Measurements from ENCODE around the gene RTP2. TPM values are rescaled to one million over a fixed set of nuclear protein-coding genes. Genes with fewer than 3 reads are reported as not detected.

Gene RTP2
- total RNA-seq, 1 donor from 2014 or later = not detected

DNA sequence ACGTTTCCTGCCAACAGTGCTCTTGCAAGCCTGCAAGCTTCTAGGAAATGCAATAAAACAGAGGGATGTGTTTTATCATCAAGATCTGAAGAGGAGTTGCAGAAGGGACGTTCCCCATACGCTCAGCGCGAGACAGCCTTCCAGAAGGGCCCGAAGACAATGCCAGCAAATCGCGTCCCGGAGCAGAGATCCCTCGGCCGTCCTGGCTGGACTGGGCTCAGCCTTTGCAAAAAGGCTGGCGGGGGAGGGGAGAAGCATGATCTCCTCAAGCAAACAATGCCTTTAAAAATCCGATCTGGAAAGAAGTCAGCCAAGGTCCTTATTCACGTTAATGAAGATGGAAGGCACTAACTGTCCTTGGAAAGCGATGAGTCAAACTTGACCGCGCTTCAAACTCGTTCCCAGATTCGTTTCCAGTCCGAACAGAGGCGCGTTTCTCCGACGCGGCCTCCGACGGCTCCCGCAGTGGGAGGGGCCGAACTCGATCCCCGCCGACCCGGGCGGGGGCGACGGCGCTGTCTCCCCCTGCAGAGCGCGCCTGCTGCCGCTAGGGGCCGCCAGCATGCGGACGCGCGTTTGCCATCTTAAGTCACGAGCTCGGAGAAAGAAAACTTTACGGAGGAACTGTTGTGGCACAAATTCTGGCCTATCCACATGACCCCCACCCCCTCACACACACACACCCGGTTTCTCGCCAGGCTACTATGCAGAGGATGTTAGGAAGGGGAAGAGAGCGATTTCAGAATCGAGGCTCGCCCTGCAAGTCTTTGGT, 37.4 kb upstream of the RTP2 start:
- peaks cover 6 to 27% of the 10 kb centered on the region in 2 donors for H3K4me1 ChIP-seq
- TF ChIP-seq, protein P1, sequence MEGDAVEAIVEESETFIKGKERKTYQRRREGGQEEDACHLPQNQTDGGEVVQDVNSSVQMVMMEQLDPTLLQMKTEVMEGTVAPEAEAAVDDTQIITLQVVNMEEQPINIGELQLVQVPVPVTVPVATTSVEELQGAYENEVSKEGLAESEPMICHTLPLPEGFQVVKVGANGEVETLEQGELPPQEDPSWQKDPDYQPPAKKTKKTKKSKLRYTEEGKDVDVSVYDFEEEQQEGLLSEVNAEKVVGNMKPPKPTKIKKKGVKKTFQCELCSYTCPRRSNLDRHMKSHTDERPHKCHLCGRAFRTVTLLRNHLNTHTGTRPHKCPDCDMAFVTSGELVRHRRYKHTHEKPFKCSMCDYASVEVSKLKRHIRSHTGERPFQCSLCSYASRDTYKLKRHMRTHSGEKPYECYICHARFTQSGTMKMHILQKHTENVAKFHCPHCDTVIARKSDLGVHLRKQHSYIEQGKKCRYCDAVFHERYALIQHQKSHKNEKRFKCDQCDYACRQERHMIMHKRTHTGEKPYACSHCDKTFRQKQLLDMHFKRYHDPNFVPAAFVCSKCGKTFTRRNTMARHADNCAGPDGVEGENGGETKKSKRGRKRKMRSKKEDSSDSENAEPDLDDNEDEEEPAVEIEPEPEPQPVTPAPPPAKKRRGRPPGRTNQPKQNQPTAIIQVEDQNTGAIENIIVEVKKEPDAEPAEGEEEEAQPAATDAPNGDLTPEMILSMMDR (IDR thresholded peaks at IDR 0.05) = peak; percentile 97 to 98 (median 97)
- intact Hi-C loops (cut with DNase I) = loop anchor here (1.0 to 10.0 kb wide), 11 partner anchors 588 to 1409 kb away; no protein-coding TSS in a partner anchor
- no peaks in the 10 kb centered on the region for H3K27me3 ChIP-seq
- H3K36me3 ChIP-seq = no peaks in the 10 kb centered on the region
- H3K4me3 ChIP-seq = peak overlapping the region; percentile 73 to 75
- H3K9me3 ChIP-seq = no peaks in the 10 kb centered on the region
- DNase-seq (ENCODE audit: low spot score in 2 of 2) = peak; percentile 55 to 92
- H3K27ac ChIP-seq = peak overlapping the region; percentile 98 to 99

DNA sequence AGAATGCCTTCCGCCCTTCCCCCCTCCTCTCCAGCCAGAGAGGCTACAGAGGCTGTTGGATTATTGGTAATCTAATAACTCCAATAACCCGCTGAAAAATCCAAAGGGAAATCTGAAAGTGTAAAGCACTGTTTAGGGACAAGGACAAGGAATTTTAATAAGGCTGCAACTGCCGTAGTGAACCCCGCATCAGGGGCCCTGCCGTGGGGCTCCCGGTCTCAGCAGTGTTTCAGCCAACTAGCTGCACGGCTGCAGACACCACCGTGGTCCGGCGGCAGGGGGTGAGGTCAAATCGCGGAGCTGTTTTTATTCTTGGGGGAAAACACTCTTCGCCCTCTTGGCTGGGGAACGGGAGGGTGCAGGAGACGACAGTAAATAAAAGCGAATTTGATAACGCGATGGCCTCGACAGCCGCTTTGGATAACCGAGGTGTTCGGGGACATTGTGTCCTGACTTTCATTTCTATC, 36.8 kb upstream of the RTP2 start:
- intact Hi-C loops (cut with DNase I) = loop anchor here (1.0 kb wide), 1 partner anchor 1409 kb away; no protein-coding TSS in a partner anchor
- peaks cover 6 to 27% of the 10 kb centered on the region in 2 donors for H3K4me1 ChIP-seq
- H3K36me3 ChIP-seq = peaks cover 2 to 6% of the 10 kb centered on the region in 2 donors
- DNase-seq (ENCODE audit: low spot score in 2 of 2) = peak in 1 of 2 donors; percentile 83
- peak overlapping the region; percentile 98 to 99 for H3K27ac ChIP-seq
- no peaks in the 10 kb centered on the region for H3K9me3 ChIP-seq
- TF ChIP-seq, protein P1 (IDR thresholded peaks at IDR 0.05) = no peak
- peak overlapping the region; percentile 73 to 75 for H3K4me3 ChIP-seq
- H3K27me3 ChIP-seq = no peaks in the 10 kb centered on the region

DNA sequence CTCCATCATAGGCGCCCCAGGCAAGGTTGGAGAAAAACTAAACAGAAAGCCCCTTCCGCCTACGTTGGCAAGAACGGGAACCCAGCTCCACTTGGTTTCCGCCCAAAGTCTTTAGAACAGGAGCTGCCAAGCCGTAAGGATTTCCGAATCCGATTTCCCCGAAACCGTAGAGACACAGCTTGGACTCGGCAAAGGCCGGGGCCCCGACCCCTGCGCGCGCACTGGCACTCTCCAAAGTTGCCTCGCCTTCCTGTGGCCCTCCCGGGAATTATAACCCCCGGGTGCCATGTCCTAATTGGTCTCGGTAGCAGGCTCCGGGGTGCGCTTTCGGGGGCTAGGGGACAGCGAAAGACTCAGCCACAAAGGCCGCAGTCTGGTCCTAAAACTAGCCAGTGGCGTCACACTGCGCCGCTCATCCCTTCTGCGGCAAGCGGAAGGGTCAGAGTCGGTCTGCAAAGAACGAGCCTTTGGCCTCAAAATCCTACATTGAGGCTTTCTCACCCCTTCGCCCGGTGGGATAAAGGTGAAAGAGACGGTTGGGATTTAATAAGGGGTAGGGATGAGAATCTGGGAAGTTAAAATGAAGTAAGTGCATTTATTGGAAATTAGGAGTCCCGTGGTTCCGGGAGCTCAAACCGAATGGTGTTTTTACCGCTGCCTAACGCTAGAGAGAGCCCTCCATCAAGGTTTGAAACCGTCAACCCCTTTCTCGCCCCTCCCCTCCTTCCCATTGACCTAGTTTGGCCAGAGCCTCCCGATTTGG, 36.2 kb upstream of the RTP2 start:
- intact Hi-C loops (cut with DNase I) = loop anchor here (1.0 kb wide), 1 partner anchor 1410 kb away; no protein-coding TSS in a partner anchor
- peaks cover 6 to 27% of the 10 kb centered on the region in 2 donors for H3K4me1 ChIP-seq

DNA sequence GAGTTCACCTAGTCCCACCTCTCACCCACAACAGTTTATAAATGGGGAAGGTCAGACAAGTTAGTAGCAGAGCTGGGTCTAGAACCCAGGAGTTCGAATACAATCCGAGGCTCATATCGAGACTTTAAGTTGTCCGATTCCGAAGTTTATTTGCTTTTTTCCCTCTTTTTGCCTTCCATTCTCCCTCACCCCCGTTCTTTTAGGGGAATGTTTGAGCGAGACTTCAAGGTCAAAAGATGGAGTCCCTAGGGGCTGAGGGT, 35.6 kb upstream of the RTP2 start:
- peaks cover 12 to 17% of the 10 kb centered on the region in 2 donors for H3K36me3 ChIP-seq
- TF ChIP-seq, protein P1 (IDR thresholded peaks at IDR 0.05) = no peak
- peak overlapping the region; percentile 98 to 99 for H3K27ac ChIP-seq
- peak overlapping the region; percentile 73 to 75 for H3K4me3 ChIP-seq
- no peaks in the 10 kb centered on the region for H3K9me3 ChIP-seq
- intact Hi-C loops (cut with DNase I) = no loop called here
- peaks cover 6 to 27% of the 10 kb centered on the region in 2 donors for H3K4me1 ChIP-seq
- DNase-seq (ENCODE audit: low spot score in 2 of 2) = no peak
- no peaks in the 10 kb centered on the region for H3K27me3 ChIP-seq

More for the DNA sequence above, 36.2 kb upstream of the RTP2 start:
- H3K27me3 ChIP-seq = no peaks in the 10 kb centered on the region
- no peaks in the 10 kb centered on the region for H3K9me3 ChIP-seq
- TF ChIP-seq, protein P1 (IDR thresholded peaks at IDR 0.05) = peak; percentile 66 to 87 (median 75)
- H3K36me3 ChIP-seq = peaks cover 7 to 12% of the 10 kb centered on the region in 2 donors
- DNase-seq (ENCODE audit: low spot score in 2 of 2) = peak; percentile 54 to 97
- H3K4me3 ChIP-seq = peak overlapping the region; percentile 73 to 75
- peak overlapping the region; percentile 98 to 99 for H3K27ac ChIP-seq

DNA sequence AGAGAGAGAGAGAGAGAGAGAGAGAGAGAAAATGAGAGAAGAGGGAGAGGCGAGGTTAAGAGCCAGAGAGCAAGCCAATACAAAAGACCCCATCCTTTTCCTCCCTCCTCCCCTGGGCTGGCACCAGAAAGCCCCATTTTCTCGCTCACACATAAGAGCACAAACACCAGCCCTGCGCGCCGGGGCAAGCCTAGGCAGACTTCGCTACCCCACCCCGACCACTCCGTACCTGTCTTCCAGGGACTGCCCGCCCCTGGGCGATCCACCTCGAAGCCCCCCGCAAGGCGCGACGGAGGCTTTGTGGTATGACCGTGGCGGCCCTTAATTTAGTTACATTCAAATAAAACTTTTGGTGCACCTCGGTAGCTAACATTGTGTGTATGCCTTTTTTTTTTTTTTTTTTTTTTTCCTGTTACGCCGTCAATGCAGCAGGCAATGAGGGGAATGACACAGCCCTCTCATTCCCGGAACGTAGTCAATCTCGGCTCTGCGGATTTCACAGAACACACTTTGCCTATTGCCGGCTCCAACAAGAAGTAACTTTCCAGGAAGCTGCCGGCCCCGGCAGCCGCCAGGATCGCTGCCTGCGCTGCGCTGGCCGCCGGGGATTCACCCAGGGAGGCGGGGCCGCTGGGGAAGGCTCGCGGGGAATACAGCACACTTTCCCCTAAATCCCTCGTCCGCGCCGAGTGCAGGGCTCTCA, 35.2 kb upstream of the RTP2 start:
- peak overlapping the region; percentile 73 to 75 for H3K4me3 ChIP-seq
- intact Hi-C loops (cut with DNase I) = no loop called here
- TF ChIP-seq, protein P1 (IDR thresholded peaks at IDR 0.05) = peak in 1 of 3 experiments; percentile 5
- H3K9me3 ChIP-seq = no peaks in the 10 kb centered on the region
- peaks cover 6 to 27% of the 10 kb centered on the region in 2 donors for H3K4me1 ChIP-seq
- DNase-seq (ENCODE audit: low spot score in 2 of 2) = peak; percentile 28 to 91
- no peaks in the 10 kb centered on the region for H3K27me3 ChIP-seq
- H3K36me3 ChIP-seq = peaks cover 15 to 21% of the 10 kb centered on the region in 2 donors
- H3K27ac ChIP-seq = peak overlapping the region; percentile 98 to 99
